SK-N-SH (cell line): ENCODE results near the gene CDSN. TPM values are rescaled to one million over a fixed set of nuclear protein-coding genes. Genes with fewer than 3 reads are reported as not detected.

Experiments used
- CTCF ChIA-PET: fragments of 300-600, 350-600 bp; formaldehyde crosslinking; extraction: SDS; loops from one replicate; lab custom pipeline; 2021; lab: Yijun Ruan, JAX
- POLR2A ChIA-PET: fragments of 350-600 bp; sonication (Branson Sonifier 250); formaldehyde crosslinking; extraction: SDS; loops from one replicate; lab custom pipeline; 2020; ENCODE audit warnings: antibody characterized with exemption, inconsistent platforms; lab: Yijun Ruan, JAX
- DNase-seq: peaks from one replicate; pipeline ENCODE4 v3.0.0; 2012
- H2AFZ ChIP-seq: fragments of 200-600 bp; sonication (generic); 2 replicates; pipeline ENCODE4 v1.8.1; 2016; ENCODE audit warnings: antibody characterized with exemption, mild to moderate bottlenecking, low read depth
- H3F3A ChIP-seq: fragments of 200-600 bp; sonication (generic); replicated peaks from 2 replicates; pipeline ENCODE3; 2016; ENCODE audit warnings: antibody characterized with exemption, mild to moderate bottlenecking; ENCODE audit not compliant: insufficient read depth
- H3K27ac ChIP-seq, 2 experiments: fragments of 200-500 bp in 1 of 2; fragments of 200-600 bp in 1 of 2; sonication (Bioruptor generic) in 1 of 2; sonication (generic), shearing (Covaris generic) in 1 of 2; 2 replicates each; pipeline versions ENCODE4 v1.5.1 to v1.6.1; 2014 to 2016; ENCODE audit warnings: low read depth in 2 of 2, inconsistent platforms in 1 of 2, low read length in 1 of 2, mild to moderate bottlenecking in 1 of 2, mixed read lengths in 1 of 2
- H3K27me3 ChIP-seq: fragments of 200-600 bp; sonication (generic), shearing (Covaris generic); 2 replicates; pipeline ENCODE4 v1.6.1; 2016; ENCODE audit warnings: mixed run types; ENCODE audit not compliant: insufficient read depth
- H3K36me3 ChIP-seq, 2 experiments: fragments of 200-500 bp in 1 of 2; fragments of 200-600 bp in 1 of 2; sonication (Bioruptor generic) in 1 of 2; sonication (generic) in 1 of 2; replicated peaks in 1 of 2; 2 replicates each; pipeline versions ENCODE3 to v1.5.1; 2014 to 2016; ENCODE audit warnings: low read length in 1 of 2, mild to moderate bottlenecking in 1 of 2; ENCODE audit not compliant: insufficient read depth in 2 of 2, control insufficient read depth in 1 of 2
- H3K4me1 ChIP-seq, 2 experiments: fragments of 200-500 bp in 1 of 2; fragments of 200-600 bp in 1 of 2; sonication (Bioruptor generic) in 1 of 2; sonication (generic), shearing (Covaris generic) in 1 of 2; 2 replicates each; pipeline versions ENCODE4 v1.5.1 to v1.6.1; 2014 to 2016; ENCODE audit warnings: low read depth in 1 of 2, low read length in 1 of 2, mixed run types in 1 of 2; ENCODE audit not compliant: insufficient read depth in 2 of 2, control insufficient read depth in 1 of 2
- H3K4me2 ChIP-seq: fragments of 200-600 bp; sonication (generic), shearing (Covaris generic); 2 replicates; pipeline ENCODE4 v1.6.1; 2017; ENCODE audit warnings: mixed run types
- H3K4me3 ChIP-seq, 2 experiments: fragments of 200-500 bp in 1 of 2; fragments of 200-600 bp in 1 of 2; sonication (Bioruptor generic) in 1 of 2; sonication (generic), shearing (Covaris generic) in 1 of 2; 2 replicates each; pipeline versions ENCODE4 v1.5.1 to v1.8.1; 2014 to 2016; ENCODE audit warnings: low read depth in 2 of 2, inconsistent platforms in 1 of 2, low read length in 1 of 2, mild to moderate bottlenecking in 1 of 2, mixed read lengths in 1 of 2, moderate library complexity in 1 of 2
- H3K79me2 ChIP-seq: fragments of 200-600 bp; sonication (generic); 2 replicates; pipeline ENCODE4 v1.8.1; 2017; ENCODE audit warnings: mild to moderate bottlenecking; ENCODE audit not compliant: insufficient read depth
- H3K9ac ChIP-seq: fragments of 200-600 bp; sonication (generic); 2 replicates; pipeline ENCODE4 v1.6.1; 2017; ENCODE audit warnings: mixed run types
- H3K9me2 ChIP-seq: fragments of 200-600 bp; sonication (generic); 2 replicates; pipeline ENCODE4 v1.6.1; 2017; ENCODE audit warnings: mixed run types
- H3K9me3 ChIP-seq: fragments of 200-600 bp; sonication (generic); 2 replicates; pipeline ENCODE4 v1.6.1; 2017; ENCODE audit warnings: mixed run types, mild to moderate bottlenecking, moderate library complexity
- H4K20me1 ChIP-seq: fragments of 200-600 bp; sonication (generic); 2 replicates; pipeline ENCODE4 v1.6.1; 2017; ENCODE audit warnings: mild to moderate bottlenecking, mixed run types; ENCODE audit not compliant: insufficient read depth
- EP300 ChIP-seq, 2 experiments: IDR thresholded peaks; 2 replicates each; pipeline versions ENCODE4 v1.4.0 to v1.6.1; 2012; ENCODE audit warnings: borderline replicate concordance in 1 of 2, low read depth in 1 of 2, low read length in 1 of 2
- EZH2phosphoT487 ChIP-seq: fragments of 200-600 bp; sonication (generic); IDR thresholded peaks from 2 replicates; pipeline ENCODE4 v1.6.1; 2017; ENCODE audit warnings: low read depth, mixed run types, mild to moderate bottlenecking, antibody characterized with exemption, moderate library complexity, borderline replicate concordance
- FOSL2 ChIP-seq: IDR thresholded peaks from 2 replicates; pipeline ENCODE4 v1.4.0; 2012; ENCODE audit warnings: low read depth, mild to moderate bottlenecking, moderate library complexity, borderline replicate concordance
- FOXJ3 ChIP-seq: sonication (generic); formaldehyde crosslinking; IDR thresholded peaks from 2 replicates; pipeline ENCODE4 v1.5.1; 2020; ENCODE audit warnings: mild to moderate bottlenecking, missing genetic modification reagents
- GATA2 ChIP-seq: sonication (generic); formaldehyde crosslinking; IDR thresholded peaks from 2 replicates; pipeline ENCODE4 v1.5.0; 2020; ENCODE audit warnings: mild to moderate bottlenecking, missing genetic modification reagents
- POLR2AphosphoS5 ChIP-seq: IDR thresholded peaks from 2 replicates; pipeline ENCODE4 v1.6.1; 2012; ENCODE audit warnings: low read depth, low read length
- RAD21 ChIP-seq: IDR thresholded peaks from 2 replicates; pipeline ENCODE4 v1.6.1; 2012; ENCODE audit warnings: mild to moderate bottlenecking, low read length
- RCOR1 ChIP-seq: fragments of 150-350 bp; IDR thresholded peaks from 2 replicates; pipeline ENCODE4 v1.6.1; 2017; ENCODE audit warnings: antibody characterized with exemption, low read length
- RFX5 ChIP-seq: IDR thresholded peaks from 2 replicates; pipeline ENCODE4 v1.6.1; 2012; ENCODE audit warnings: mild to moderate bottlenecking, improper control_type of control experiment, low read length
- SIN3A ChIP-seq: IDR thresholded peaks from 2 replicates; pipeline ENCODE4 v1.6.1; 2012; ENCODE audit warnings: low read depth, mild to moderate bottlenecking, low read length, moderate library complexity, borderline replicate concordance
- YY1 ChIP-seq: IDR thresholded peaks from 2 replicates; pipeline ENCODE4 v1.4.0; 2012; ENCODE audit warnings: low read depth, mild to moderate bottlenecking
- WGBS: methylation state at CpG from one replicate; pipeline ENCODE4 v1.1.6; 2017; ENCODE audit warnings: low lambda C conversion rate; 5-methylcytosine and 5-hydroxymethylcytosine counted together
- polyA plus RNA-seq, 3 experiments: library from polyadenylated mRNA; depleted of rRNA; stranded (reverse); fragments of >200 nt; gene quantifications; 2 replicates each; pipeline ENCODE4 v1.2.3, GENCODE V29; 2012
- TF ChIP-seq, protein P1 (sequence below): fragments of 200-600 bp; sonication (generic); IDR thresholded peaks from 2 replicates; pipeline ENCODE4 v1.6.1; 2017; ENCODE audit warnings: antibody characterized with exemption, mild to moderate bottlenecking, moderate library complexity
- TF ChIP-seq, protein P2 (sequence below): fragments of 150-350 bp; IDR thresholded peaks from 2 replicates; pipeline ENCODE4 v1.6.1; 2016; ENCODE audit warnings: mild to moderate bottlenecking, low read depth, low read length
- TF ChIP-seq, protein P3 (sequence below): IDR thresholded peaks from 2 replicates; pipeline ENCODE4 v1.4.0; 2012; ENCODE audit warnings: low read depth, borderline replicate concordance

Gene CDSN
- polyA plus RNA-seq, 1 of the 3 experiments (the other 2 are of a cell fraction) = 0.02 TPM

DNA sequence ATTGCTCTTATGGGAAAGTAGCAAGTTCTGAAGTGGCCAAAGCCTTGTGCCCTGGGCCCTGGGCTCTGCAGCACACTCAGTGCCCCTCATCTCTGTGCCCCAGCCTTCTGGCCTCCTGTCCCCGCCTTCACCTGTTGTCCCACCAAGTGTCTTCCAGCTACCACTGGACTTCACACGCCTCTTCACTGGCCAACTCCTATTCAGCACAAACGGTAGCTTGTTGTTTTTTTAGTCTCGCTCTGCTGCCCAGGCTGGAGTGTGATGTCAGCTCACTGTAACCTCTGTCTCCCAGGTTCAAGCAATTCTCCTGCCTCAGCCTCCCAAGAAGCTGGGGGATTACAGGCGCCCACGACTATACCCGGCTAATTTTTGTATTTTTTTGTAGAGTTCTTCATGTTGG is 32.5 kb upstream of the CDSN start:
- Histone ChIP-seq H3K27me3 (no peaks in the 10 kb centered on the region), H3K4me1 (peaks cover 0 to 6% of the 10 kb centered on the region in 2 experiments; a peak in 1 of 4 replicates), H3K4me2 (no peak overlapping the region), H3K9me2 (no peaks in the 10 kb centered on the region), H4K20me1 (no peaks in the 10 kb centered on the region), H3K4me3 (no peak overlapping the region), H3K9ac (no peak overlapping the region), H3K27ac (no peak overlapping the region), H3K79me2 (peaks cover 4% of the 10 kb centered on the region; the same call in 1 of the 2 replicates), H3F3A (no peaks in the 10 kb centered on the region), H3K9me3 (no peaks in the 10 kb centered on the region), H2AFZ (no peak overlapping the region), H3K36me3 (peaks cover 0 to 7% of the 10 kb centered on the region in 2 experiments)
- POLR2A ChIA-PET = no interaction called here
- no peak for DNase-seq
- TF ChIP-seq RAD21 = no peak
- TF ChIP-seq EP300 (IDR thresholded peaks at IDR 0.05; ENCODE audit: borderline replicate concordance in 1 of 2, low read depth in 1 of 2, low read length in 1 of 2) = no peak
- no peak for TF ChIP-seq YY1
- TF ChIP-seq RCOR1 = no peak
- TF ChIP-seq, protein P1, sequence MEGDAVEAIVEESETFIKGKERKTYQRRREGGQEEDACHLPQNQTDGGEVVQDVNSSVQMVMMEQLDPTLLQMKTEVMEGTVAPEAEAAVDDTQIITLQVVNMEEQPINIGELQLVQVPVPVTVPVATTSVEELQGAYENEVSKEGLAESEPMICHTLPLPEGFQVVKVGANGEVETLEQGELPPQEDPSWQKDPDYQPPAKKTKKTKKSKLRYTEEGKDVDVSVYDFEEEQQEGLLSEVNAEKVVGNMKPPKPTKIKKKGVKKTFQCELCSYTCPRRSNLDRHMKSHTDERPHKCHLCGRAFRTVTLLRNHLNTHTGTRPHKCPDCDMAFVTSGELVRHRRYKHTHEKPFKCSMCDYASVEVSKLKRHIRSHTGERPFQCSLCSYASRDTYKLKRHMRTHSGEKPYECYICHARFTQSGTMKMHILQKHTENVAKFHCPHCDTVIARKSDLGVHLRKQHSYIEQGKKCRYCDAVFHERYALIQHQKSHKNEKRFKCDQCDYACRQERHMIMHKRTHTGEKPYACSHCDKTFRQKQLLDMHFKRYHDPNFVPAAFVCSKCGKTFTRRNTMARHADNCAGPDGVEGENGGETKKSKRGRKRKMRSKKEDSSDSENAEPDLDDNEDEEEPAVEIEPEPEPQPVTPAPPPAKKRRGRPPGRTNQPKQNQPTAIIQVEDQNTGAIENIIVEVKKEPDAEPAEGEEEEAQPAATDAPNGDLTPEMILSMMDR = no peak
- no peak for TF ChIP-seq EZH2phosphoT487
- TF ChIP-seq, protein P2, sequence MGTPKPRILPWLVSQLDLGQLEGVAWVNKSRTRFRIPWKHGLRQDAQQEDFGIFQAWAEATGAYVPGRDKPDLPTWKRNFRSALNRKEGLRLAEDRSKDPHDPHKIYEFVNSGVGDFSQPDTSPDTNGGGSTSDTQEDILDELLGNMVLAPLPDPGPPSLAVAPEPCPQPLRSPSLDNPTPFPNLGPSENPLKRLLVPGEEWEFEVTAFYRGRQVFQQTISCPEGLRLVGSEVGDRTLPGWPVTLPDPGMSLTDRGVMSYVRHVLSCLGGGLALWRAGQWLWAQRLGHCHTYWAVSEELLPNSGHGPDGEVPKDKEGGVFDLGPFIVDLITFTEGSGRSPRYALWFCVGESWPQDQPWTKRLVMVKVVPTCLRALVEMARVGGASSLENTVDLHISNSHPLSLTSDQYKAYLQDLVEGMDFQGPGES = no peak
- no peak for TF ChIP-seq SIN3A
- no peak for TF ChIP-seq RFX5
- no peak for TF ChIP-seq FOXJ3 (CRISPR knock-in tag)
- TF ChIP-seq GATA2 = no peak
- no peak for TF ChIP-seq FOSL2
- TF ChIP-seq, protein P3, sequence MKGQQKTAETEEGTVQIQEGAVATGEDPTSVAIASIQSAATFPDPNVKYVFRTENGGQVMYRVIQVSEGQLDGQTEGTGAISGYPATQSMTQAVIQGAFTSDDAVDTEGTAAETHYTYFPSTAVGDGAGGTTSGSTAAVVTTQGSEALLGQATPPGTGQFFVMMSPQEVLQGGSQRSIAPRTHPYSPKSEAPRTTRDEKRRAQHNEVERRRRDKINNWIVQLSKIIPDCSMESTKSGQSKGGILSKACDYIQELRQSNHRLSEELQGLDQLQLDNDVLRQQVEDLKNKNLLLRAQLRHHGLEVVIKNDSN = no peak
- TF ChIP-seq POLR2AphosphoS5 = no peak
- 74% methylated on average over 7 of the region's 7 CpGs for WGBS
- CTCF ChIA-PET = interaction anchor here (0.8 to 1.6 kb wide), 4 partner anchors 15 to 44 kb away, joined by 3 to 6 read pairs (median 6); no protein-coding TSS in a partner anchor
